Measurements from ENCODE around the gene GALNT9.
"Not testable (repeated sequence)": the region's sequence is repeated elsewhere in the genome, so short reads cannot be mapped to it uniquely, and the experiment has no call there.

The GALNT9 gene

DNA sequence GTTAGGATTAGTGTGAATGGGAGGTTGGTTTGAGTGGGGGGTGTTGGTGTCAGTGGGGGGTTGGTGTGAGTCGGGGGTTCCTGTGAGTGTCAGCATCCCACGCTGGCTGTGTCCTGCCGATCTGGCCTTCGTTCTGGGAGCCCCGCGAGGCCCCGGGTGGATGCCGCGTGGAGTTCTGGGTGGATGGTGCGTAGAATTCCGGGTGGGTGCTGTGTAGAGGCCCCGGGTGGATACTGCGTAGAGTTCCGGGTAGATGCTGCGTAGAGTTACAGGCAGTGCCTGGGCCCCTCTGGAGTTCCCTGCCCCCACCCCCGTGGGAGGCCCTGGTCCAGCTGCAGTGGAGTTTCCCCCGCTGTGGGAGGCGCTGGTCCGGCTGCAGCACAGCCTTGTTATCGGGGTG lies 176.4 kb downstream of the GALNT9 start:
- peak; percentile 13 for DNase-seq

DNA sequence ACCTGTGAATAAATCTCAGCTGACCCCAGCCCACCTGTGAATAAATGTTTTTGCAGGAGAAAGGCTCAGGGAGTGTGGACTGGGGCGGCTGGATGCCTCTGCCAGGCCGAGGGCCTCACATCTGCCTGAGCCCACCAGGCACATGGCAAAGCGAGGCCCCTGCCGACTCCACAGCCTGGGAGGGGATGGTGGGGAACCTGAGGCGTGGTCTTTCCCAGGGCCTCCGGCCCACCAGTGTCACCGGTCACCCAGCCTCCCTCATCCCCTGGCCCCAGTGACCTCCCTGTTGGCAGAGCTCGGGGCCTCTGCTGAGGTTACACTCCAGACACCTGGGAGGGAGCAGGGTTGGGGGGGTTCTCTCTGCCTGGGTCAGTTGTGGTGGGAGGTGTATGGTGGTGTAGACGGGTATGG lies 177.0 kb downstream of the GALNT9 start:
- DNase-seq = no peak

DNA sequence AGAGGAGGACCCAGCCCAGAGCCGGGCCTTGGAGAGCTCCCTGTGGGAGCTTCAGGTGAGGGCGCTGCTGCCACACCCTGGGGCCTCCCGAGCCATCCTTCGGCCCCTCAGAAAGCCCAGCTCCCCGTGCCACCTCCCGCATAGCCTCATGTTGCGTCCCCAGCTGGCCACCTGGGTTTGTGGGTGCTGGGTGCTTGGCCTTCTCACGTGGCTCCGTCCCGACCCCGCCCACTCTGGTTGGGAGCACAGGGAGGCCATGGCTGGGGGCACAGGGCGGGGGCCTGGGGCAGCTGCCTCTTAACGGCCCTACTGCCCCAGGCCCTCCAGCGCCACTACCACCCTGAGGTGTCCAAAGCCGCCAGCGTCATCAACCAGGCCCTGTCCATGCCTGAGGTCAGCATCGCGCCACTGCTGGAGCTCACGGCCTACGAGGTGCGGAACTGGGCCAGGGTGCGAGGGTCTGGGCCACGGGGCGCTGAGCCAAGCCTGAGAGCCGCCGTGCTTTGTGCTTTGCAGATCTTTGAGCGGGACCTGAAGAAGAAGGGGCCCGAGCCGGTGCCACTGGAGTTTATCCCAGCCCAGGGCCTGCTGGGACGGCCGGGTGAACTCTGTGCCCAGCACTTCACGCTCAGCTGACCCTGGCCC lies 177.5 kb downstream of the GALNT9 start:
- DNase-seq = peak; percentile 28

DNA sequence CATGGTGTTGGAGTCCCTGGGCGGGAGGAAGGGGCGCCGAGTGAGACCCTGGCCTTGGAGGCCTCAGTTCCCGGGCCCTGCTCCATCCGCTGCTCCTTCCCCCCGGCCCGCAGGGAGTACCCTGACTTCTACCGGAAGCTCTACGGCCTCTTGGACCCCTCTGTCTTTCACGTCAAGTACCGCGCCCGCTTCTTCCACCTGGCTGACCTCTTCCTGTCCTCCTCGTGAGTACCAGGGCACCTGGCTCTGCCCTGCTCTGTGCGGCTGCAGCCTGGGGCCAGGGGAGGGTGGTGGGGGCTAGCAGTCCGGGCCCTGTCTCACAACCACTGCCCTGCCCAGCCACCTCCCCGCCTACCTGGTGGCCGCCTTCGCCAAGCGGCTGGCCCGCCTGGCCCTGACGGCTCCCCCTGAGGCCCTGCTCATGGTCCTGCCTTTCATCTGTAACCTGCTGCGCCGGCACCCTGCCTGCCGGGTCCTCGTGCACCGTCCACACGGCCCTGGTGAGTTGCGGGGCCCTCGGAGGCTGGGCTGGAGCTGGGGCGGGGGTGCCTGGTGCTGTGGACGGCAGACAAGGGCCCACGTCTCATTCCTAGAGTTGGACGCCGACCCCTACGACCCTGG lies 178.1 kb downstream of the GALNT9 start:
- DNase-seq = peak; percentile 28

DNA sequence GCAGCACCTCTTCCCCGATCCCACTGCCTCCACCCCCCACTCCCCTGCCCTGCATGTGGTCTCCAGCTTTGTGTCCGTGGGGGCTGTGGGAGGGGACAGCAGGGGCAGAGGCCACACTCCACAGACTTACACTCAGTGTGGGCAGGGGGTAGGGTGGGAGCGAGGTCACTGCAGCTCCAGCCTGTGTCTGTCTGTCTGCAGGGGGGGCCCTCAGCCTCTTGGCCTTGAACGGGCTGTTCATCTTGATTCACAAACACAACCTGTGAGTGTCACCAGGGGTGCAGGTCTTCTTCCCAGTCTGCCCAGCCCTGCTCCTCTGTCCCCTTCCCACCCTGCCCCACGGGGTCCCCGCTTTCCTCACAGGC lies 178.6 kb downstream of the GALNT9 start:
- DNase-seq = peak; percentile 29

DNA sequence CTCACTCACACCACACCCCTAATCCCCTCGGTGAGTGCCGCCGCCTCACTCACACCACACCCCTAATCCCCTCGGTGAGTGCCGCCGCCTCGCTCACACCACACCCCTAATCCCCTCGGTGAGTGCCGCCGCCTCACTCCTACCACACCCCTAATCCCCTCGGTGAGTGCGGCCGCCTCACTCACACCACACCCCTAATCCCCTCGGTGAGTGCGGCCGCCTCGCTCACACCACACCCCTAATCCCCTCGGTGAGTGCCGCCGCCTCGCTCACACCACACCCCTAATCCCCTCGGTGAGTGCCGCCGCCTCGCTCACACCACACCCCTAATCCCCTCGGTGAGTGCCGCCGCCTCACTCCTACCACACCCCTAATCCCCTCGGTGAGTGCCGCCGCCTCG lies 179.9 kb downstream of the GALNT9 start:
- not testable (repeated sequence) for DNase-seq

DNA sequence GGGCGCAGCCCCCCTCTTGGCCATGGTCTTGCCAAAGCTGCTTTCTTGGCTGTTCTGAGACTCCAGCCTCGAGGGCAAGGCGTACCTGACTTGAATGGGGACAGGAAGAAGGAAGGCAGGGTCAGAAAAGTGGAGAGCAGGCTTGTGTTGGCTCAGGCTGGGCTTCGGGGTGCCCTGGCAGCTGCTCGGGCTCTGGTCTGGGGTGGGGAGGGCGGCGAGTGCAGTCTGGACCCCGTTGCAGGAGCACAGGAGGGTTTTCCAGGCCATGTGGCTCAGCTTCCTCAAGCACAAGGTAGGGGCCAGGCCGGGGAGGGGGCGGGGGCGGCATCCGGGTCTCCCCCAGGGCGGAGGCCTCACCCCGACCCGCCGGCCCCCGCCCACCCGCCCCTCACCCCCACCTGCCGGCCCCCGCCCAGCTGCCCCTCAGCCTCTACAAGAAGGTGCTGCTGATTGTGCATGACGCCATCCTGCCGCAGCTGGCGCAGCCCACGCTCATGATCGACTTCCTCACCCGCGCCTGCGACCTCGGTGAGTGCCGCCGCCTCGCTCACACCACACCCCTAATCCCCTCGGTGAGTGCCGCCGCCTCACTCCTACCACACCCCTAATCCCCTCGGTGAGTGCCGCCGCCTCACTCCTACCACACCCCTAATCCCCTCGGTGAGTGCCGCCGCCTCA lies 180.9 kb downstream of the GALNT9 start:
- no peak for DNase-seq

DNA sequence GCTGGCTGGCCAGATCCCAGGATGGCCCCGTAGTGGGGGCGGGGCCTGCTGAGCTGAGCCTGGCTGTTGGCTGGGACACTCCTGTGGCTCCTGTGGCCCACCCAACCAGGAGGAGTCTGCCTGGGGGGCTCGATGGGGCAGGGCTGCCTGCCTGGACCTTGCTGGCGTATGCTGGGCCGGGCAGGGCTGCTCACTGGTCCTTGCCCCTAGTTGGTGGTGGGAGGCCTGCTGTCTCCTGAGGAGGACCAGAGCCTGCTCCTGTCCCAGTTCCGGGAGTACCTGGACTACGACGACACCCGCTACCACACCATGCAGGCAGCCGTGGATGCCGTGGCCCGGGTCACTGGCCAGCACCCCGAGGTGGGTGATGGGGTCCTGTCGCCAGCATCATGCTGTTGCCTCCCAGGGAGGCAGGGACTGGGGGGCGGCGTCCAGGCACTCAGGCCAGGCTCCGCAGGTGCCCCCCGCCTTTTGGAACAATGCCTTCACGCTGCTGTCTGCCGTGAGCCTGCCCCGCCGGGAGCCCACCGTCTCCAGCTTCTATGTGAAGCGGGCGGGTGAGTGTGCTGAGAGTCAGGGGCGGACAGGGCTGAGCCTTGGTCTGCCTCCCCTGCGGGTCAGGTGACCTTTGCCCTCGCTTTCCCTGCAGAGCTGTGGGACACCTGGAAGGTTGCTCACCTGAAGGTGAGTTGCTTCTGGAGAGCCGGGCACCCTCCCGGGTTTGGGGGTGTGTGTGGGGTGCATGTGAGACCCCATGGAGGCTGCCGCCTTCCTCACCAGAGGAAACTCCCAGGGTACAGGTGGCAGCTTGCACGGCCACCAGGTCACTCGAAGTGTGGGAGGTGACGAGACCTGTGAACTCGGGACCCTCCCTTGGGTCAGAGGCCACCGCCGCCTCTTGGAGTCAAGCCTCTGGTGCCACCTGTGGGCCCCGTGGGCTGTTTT lies 181.7 kb downstream of the GALNT9 start:
- DNase-seq = no peak

DNA sequence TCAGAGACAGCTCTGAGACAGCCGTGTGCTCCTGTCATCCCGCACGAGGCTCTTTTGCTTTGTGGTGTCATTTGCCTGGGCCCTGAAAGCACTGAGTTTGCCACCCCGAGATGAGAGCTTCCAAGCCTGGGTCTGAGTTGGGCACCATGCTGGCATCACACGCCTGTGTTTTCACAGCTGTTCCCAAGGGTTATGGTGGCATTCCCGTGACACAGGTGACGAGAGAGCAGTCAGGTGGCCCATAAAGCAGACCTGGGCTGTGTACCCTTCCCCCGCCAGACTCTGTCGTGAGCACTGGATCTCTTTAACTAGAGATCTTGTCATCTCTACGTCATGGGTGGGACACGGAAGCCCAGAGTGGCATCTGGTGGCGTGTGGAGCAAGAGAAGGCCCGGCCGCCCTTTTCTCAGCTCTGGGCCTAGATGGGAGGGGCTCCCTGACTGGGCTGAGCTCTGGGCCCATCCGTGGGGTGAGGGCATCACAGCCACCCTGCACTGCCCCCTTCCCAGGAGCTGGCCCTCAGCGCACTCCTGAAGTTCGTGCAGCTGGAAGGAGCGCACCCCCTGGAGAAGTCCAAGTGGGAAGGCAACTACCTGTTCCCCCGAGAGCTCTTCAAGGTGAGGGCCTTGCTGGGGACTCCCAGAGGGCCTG lies 182.5 kb downstream of the GALNT9 start:
- DNase-seq = no peak

Data from activated CD4-positive, CD25-positive, alpha-beta regulatory T cell treated with anti-CD3 and anti-CD28 coated beads, Interleukin-2, amount 50 U/mL, for 72 hours (primary cell).